ENCODE measurements around the gene ADAMTS14.

GRCh38 chr10:70759781-70760180, 87.5 kb downstream of the ADAMTS14 start:
- TF ChIP-seq POLR2AphosphoS5 (IDR thresholded peaks at IDR 0.05; ENCODE audit: borderline replicate concordance, low read depth, low read length) (no peak), FOXP2 (optimal IDR thresholded peaks at IDR 0.05; ENCODE audit: control extremely low read depth, extremely low read length, insufficient read depth) (no peak), EZH2 (IDR thresholded peaks at IDR 0.05) (no peak)
